ENCODE results near the gene DPYSL3. TPM values are rescaled to one million over a fixed set of nuclear protein-coding genes. Genes with fewer than 3 reads are reported as not detected.

DPYSL3 gene
- total RNA-seq, 1 donor from 2014 or later: 1.6 TPM

DNA sequence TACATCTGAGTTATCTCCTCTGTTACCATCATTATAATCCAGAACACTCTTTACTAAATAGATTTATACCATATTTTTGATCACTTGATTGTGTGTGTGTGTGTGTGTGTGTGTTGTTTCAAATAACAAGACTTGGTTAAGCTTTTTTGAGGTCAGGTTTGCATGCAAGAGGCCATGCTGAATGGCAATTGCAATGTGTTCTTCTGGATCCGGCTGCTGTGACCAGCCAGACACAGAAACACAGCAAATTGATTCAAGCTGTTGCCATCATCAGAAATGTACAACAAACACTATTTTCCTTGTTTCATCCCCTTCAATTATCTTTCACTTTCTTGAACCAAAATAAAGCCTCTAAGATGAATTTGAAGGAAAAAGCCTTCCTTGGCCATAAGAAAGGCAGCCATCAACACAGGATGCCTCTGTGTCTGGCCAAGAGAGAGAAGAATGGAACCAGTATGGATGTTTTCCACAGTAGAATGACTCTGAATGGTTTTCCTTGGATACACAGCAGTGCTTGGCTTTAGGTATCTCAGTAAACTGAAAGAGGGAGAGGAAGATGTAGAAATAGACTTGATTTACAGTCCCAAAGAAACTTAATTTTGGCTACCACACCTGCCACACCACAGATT, 53.9 kb downstream of the DPYSL3 start:
- FAIRE-seq (no peak), DNase-seq (ENCODE audit: low read depth) (no peak)
- TF ChIP-seq, protein P1, sequence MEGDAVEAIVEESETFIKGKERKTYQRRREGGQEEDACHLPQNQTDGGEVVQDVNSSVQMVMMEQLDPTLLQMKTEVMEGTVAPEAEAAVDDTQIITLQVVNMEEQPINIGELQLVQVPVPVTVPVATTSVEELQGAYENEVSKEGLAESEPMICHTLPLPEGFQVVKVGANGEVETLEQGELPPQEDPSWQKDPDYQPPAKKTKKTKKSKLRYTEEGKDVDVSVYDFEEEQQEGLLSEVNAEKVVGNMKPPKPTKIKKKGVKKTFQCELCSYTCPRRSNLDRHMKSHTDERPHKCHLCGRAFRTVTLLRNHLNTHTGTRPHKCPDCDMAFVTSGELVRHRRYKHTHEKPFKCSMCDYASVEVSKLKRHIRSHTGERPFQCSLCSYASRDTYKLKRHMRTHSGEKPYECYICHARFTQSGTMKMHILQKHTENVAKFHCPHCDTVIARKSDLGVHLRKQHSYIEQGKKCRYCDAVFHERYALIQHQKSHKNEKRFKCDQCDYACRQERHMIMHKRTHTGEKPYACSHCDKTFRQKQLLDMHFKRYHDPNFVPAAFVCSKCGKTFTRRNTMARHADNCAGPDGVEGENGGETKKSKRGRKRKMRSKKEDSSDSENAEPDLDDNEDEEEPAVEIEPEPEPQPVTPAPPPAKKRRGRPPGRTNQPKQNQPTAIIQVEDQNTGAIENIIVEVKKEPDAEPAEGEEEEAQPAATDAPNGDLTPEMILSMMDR (IDR thresholded peaks at IDR 0.05; ENCODE audit: insufficient read depth, low read length, severe bottlenecking): no peak
- Histone ChIP-seq H3K36me3 (ENCODE audit: control insufficient read depth, insufficient read depth, low read length) (no peaks in the 10 kb centered on the region), H3K27me3 (ENCODE audit: control insufficient read depth, insufficient read depth, low read length) (peaks cover 2% of the 10 kb centered on the region), H3K4me3 (ENCODE audit: low read depth, low read length) (no peak overlapping the region)

DNA sequence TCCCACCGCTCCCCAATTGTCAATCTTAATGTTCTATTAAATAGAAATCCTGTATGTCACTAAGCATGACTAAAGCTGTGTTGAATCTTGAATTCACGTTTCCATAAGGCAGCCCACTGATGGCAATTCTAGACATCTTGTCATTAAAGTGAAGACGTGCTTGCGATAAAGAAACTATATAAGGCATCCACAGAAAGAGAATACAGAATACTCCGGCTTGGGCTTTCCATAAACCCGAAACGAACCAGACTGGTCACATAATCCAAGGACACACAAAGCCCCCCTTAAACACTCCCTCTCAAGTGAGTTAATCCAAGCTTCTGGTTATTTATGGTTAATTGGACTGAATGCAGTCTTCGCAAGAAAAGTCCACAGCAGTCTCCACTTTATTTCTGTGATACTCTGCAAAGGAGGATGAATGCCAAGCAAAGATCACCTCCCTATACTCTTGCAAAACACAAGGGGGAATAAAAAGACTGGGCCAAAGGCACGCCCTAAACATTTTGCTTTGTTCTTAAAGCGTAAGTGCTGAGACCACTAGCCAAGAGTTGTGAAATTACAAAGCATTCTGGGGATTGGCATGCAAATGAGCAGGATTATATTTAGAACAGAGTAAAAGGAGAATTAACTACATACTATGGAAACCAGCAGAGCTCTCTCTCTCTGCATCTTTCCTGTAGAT, 54.7 kb downstream of the DPYSL3 start:
- H3K27me3 ChIP-seq (ENCODE audit: control insufficient read depth, insufficient read depth, low read length): peaks cover 2% of the 10 kb centered on the region
- FAIRE-seq (no peak), DNase-seq (ENCODE audit: low read depth) (peak; percentile 7)
- no peak overlapping the region for H3K4me3 ChIP-seq (ENCODE audit: low read depth, low read length)
- TF ChIP-seq, protein P1 (IDR thresholded peaks at IDR 0.05; ENCODE audit: insufficient read depth, low read length, severe bottlenecking): no peak
- no peaks in the 10 kb centered on the region for H3K36me3 ChIP-seq (ENCODE audit: control insufficient read depth, insufficient read depth, low read length)

DNA sequence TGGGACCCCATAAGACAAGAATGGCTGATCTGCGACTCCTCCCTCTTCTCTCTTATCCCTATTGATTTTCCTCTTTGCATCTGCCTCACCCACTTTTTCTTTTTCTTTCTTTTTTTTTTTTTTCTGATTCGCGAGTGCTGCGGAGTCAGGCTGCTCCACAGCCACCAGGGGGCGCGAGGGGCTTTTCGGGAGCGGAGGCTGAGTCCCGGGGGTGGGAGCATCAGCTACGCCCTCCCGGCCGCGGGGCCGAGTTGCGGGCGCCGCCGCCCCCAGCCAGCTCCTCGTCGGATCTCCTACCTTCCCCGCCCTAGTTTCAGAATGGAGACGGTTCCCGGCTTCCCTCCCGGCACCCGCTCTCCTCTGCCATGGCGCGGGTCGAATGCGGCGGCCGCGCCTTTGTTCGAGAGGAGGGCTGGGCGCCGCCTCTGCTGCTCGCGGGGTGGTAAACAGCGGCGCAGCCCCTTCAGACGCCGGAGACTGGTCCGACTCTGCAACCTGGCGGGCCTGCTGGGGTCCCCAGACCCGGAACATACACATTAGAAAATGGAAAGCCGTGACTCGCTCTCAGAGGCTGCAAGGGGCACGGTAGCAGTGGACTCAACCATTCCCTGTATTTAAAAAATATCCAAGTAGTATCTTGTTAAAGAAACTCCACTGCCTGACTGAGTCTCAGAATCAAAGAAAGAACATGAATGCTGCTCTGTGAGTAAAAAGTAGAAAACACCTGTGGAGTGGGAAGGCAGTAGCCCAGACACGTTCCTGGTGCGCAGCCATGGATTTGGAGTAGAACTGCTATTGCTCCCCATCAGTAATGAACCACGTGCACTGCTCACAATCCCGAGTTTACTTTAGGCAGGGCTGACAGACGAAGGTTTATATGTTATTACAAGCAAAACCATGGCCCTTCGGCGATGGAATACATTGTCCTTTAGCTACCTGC, 55.7 kb downstream of the DPYSL3 start:
- DNase-seq (ENCODE audit: low read depth): peak; percentile 66
- TF ChIP-seq, protein P1 (IDR thresholded peaks at IDR 0.05; ENCODE audit: insufficient read depth, low read length, severe bottlenecking): peak; percentile 88
- FAIRE-seq: no peak
- Histone ChIP-seq H3K4me3 (ENCODE audit: low read depth, low read length) (peak overlapping the region; percentile 55), H3K27me3 (ENCODE audit: control insufficient read depth, insufficient read depth, low read length) (peaks cover 2% of the 10 kb centered on the region), H3K36me3 (ENCODE audit: control insufficient read depth, insufficient read depth, low read length) (no peaks in the 10 kb centered on the region)

DNA sequence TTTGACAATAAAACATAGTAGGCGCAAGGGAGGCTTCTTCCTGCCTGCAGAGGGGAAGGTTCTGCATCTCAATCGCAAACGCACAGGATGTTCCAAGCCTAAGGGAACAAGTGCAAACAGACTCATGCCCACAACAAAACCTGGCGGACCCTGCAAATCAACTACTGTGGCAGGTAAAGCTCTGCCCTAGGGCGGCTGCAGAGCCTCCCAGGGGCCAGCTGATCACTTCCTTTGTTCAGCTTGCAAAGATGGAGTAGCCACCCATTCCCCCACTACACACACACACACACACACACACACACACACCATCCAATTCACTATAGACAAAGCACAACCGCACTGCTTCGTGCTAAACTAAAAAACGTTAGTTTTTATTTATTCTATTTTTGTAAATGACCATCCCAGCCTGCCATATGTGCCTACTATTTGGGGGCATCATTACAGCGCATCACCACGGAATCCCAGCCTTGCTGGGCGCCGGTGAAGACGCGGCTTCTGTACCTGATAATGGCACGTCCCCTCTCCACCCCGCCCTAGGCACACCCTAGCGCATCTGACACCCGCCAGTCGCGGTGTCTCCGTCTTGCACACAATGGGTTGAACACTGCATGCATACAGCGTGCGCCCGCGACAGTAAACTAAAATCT, 57.6 kb downstream of the DPYSL3 start:
- Histone ChIP-seq H3K36me3 (ENCODE audit: control insufficient read depth, insufficient read depth, low read length) (no peaks in the 10 kb centered on the region), H3K4me3 (ENCODE audit: low read depth, low read length) (no peak overlapping the region), H3K27me3 (ENCODE audit: control insufficient read depth, insufficient read depth, low read length) (peaks cover 2% of the 10 kb centered on the region)
- FAIRE-seq (no peak), DNase-seq (ENCODE audit: low read depth) (no peak)
- TF ChIP-seq, protein P1 (IDR thresholded peaks at IDR 0.05; ENCODE audit: insufficient read depth, low read length, severe bottlenecking): no peak

DNA sequence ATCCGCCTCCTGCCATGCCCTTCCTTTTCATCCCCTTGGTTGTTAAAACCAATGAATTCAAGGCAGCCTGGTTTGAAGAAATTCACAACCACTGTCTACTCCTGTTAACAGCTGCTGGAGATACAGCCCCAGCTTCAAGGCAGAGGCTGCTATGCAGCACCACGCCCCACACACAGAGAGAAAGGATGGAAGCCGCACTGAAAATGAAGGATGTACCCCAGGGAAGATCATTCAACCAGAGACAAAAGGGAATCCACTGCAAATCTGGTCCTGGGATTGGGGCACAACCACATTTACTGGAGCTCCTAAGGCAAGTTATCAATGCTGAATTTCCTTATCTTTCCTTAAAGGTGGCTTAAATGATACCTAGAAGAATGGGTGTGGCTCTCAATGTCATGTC, 58.7 kb downstream of the DPYSL3 start:
- no peaks in the 10 kb centered on the region for H3K36me3 ChIP-seq (ENCODE audit: control insufficient read depth, insufficient read depth, low read length)
- no peak for DNase-seq (ENCODE audit: low read depth)
- TF ChIP-seq, protein P1 (IDR thresholded peaks at IDR 0.05; ENCODE audit: insufficient read depth, low read length, severe bottlenecking): no peak
- FAIRE-seq: no peak
- peaks cover 2% of the 10 kb centered on the region for H3K27me3 ChIP-seq (ENCODE audit: control insufficient read depth, insufficient read depth, low read length)
- no peak overlapping the region for H3K4me3 ChIP-seq (ENCODE audit: low read depth, low read length)

Data from bronchial epithelial cell (primary cell).